Esophagus muscularis mucosa (tissue), 4 donors: ENCODE measurements around the gene SELENOO. TPM values are rescaled to one million over a fixed set of nuclear protein-coding genes. Genes with fewer than 3 reads are reported as not detected.
A peak's percentile ranks its signal among the peaks of the same experiment; 100 is the strongest.

ENCODE experiments used
- DNase-seq: peaks from one replicate; pipeline ENCODE4 v3.0.0-alpha.2; 2017; ENCODE audit errors: extremely low spot score
- H3K27ac ChIP-seq, 4 donors: fragments of 200-600 bp; sonication (generic); replicated peaks in 1 of 4; 1 replicate in 3 of 4; 2 replicates in 1 of 4; pipeline ENCODE4 v1.5.1; 2016 to 2019; ENCODE audit warnings: mild to moderate bottlenecking in 1 of 4
- H3K27me3 ChIP-seq, 4 donors: fragments of 200-600 bp; sonication (generic); one replicate each; pipeline versions ENCODE4 v1.5.1 to v1.6.0; 2016 to 2019
- H3K36me3 ChIP-seq, 4 donors: fragments of 200-600 bp; sonication (generic); one replicate each; pipeline ENCODE4 v1.5.1; 2016 to 2019
- H3K4me1 ChIP-seq, 4 donors: fragments of 200-600 bp; sonication (generic); one replicate each; pipeline ENCODE4 v1.5.1; 2016 to 2019
- H3K4me3 ChIP-seq, 4 donors: fragments of 200-600 bp; sonication (generic); 1 replicate in 2 of 4; 2 replicates in 2 of 4; pipeline ENCODE4 v1.5.1; 2016 to 2019; ENCODE audit warnings: mild to moderate bottlenecking in 4 of 4, moderate library complexity in 1 of 4
- H3K9me3 ChIP-seq, 4 donors: fragments of 200-600 bp; sonication (generic); 1 replicate in 3 of 4; 2 replicates in 1 of 4; pipeline ENCODE4 v1.5.1; 2016 to 2019
- CTCF ChIP-seq, 3 experiments: fragments of 200-600 bp in 2 of 3; fragments of 450-650 bp in 1 of 3; sonication (generic) in 2 of 3; IDR thresholded peaks; one replicate each; pipeline ENCODE4 v1.5.1; 2017 to 2019; ENCODE audit warnings: antibody characterized with exemption in 3 of 3, mild to moderate bottlenecking in 2 of 3, moderate library complexity in 1 of 3
- EP300 ChIP-seq: sonication (generic); formaldehyde crosslinking; IDR thresholded peaks from one replicate; pipeline ENCODE4 v1.6.1; 2017; ENCODE audit warnings: antibody characterized with exemption
- POLR2A ChIP-seq: fragments of 450-650 bp; IDR thresholded peaks from one replicate; pipeline ENCODE4 v1.6.1; 2017; ENCODE audit warnings: antibody characterized with exemption, moderate library complexity, mild to moderate bottlenecking, low read depth
- POLR2AphosphoS5 ChIP-seq, 2 donors: sonication (generic); formaldehyde crosslinking; IDR thresholded peaks; one replicate each; pipeline ENCODE4 v1.6.1; 2017; ENCODE audit warnings: antibody characterized with exemption in 2 of 2
- WGBS: methylation state at CpG from one replicate; pipeline ENCODE4 v1.1.5; 2018; 5-methylcytosine and 5-hydroxymethylcytosine counted together
- intact Hi-C: fragments of 100-400 bp; cut with DNase I; formaldehyde crosslinking; loops from one replicate; pipeline ENCODE4 v1.15.1; 2023
- total RNA-seq, 4 donors: library from RNA; depleted of rRNA; stranded (reverse); fragments of >200 nt; gene quantifications; one replicate each; pipeline versions ENCODE4 v1.1.0 to v1.2.1, GENCODE V29; 2016

The SELENOO gene
- total RNA-seq, 4 donors from 2014 or later: 22.4 to 41.0 (median 23.0) TPM

GRCh38 chr22:50243685-50244419, 43.0 kb downstream of the SELENOO start:
- intact Hi-C loops: loop anchor here (10.0 kb wide), 1 partner anchor 231 kb away; the partner anchor contains the start of gene SBF1
- peak overlapping the region; percentile 79 to 93 (median 86) for H3K4me3 ChIP-seq
- H3K27me3 ChIP-seq: no peaks in the 10 kb centered on the region
- TF ChIP-seq POLR2AphosphoS5 (IDR thresholded peaks at IDR 0.05) (no peak), POLR2A (no peak), EP300 (no peak), CTCF (IDR thresholded peaks at IDR 0.05) (no peak)
- H3K9me3 ChIP-seq: no peaks in the 10 kb centered on the region
- H3K4me1 ChIP-seq: peaks cover 50 to 77% (median 68%) of the 10 kb centered on the region in 4 donors
- no peak for DNase-seq
- peak overlapping the region; percentile 89 to 97 (median 96) for H3K27ac ChIP-seq
- H3K36me3 ChIP-seq: peaks cover 0 to 42% (median 25%) of the 10 kb centered on the region in 4 donors
- 27% methylated on average over 20 of the region's 27 CpGs for WGBS

GRCh38 chr22:50244420-50245213, 43.8 kb downstream of the SELENOO start, which contains the start of gene TUBGCP6:
Gene TUBGCP6, minus strand, starts transcription at chr22:50245023. Its CDS starts 564 bp downstream, at chr22:50244459.
- H3K36me3 ChIP-seq: peaks cover 0 to 34% (median 18%) of the 10 kb centered on the region in 4 donors
- H3K4me3 ChIP-seq: peak within 1 kb of the TSS; percentile 79 to 93 (median 86)
- peak; percentile 98 for DNase-seq
- peak within 1 kb of the TSS; percentile 89 to 97 (median 96) for H3K27ac ChIP-seq
- H3K4me1 ChIP-seq: peaks cover 50 to 85% (median 73%) of the 10 kb centered on the region in 4 donors
- H3K27me3 ChIP-seq: no peaks in the 10 kb centered on the region
- intact Hi-C loops: loop anchor here (10.0 kb wide), 1 partner anchor 230 kb away; the partner anchor contains the start of gene SBF1
- under 1% methylated on average over 29 of the region's 76 CpGs for WGBS
- no peak for TF ChIP-seq EP300
- TF ChIP-seq POLR2AphosphoS5 (IDR thresholded peaks at IDR 0.05): peak; percentile 98 to 99
- peak in 2 of 3 experiments; percentile 33 to 49 for TF ChIP-seq CTCF (IDR thresholded peaks at IDR 0.05)
- TF ChIP-seq POLR2A: peak; percentile 44
- no peaks in the 10 kb centered on the region for H3K9me3 ChIP-seq

GRCh38 chr22:50245214-50246072, 44.6 kb downstream of the SELENOO start:
- Histone ChIP-seq H3K27me3 (no peaks in the 10 kb centered on the region), H3K9me3 (no peaks in the 10 kb centered on the region), H3K4me1 (peaks cover 57 to 90% (median 77%) of the 10 kb centered on the region in 4 donors), H3K4me3 (peak overlapping the region; percentile 79 to 93 (median 86)), H3K27ac (peak overlapping the region; percentile 89 to 97 (median 96)), H3K36me3 (peaks cover 0 to 26% (median 10%) of the 10 kb centered on the region in 4 donors)
- DNase-seq: no peak
- intact Hi-C loops: loop anchor here (10.0 kb wide), 1 partner anchor 229 kb away; the partner anchor contains the start of gene SBF1
- TF ChIP-seq POLR2AphosphoS5 (IDR thresholded peaks at IDR 0.05) (no peak), POLR2A (no peak), EP300 (no peak), CTCF (IDR thresholded peaks at IDR 0.05) (no peak)
- 2% methylated on average over 17 of the region's 53 CpGs for whole genome bisulfite sequencing
